ENCODE measurements around the gene PCDHA1. TPM values are rescaled to one million over a fixed set of nuclear protein-coding genes. Genes with fewer than 3 reads are reported as not detected.
"Not testable (repeated sequence)": the region's sequence is repeated elsewhere in the genome, so short reads cannot be mapped to it uniquely, and the experiment has no call there.

Gene PCDHA1
- total RNA-seq = not detected

DNA sequence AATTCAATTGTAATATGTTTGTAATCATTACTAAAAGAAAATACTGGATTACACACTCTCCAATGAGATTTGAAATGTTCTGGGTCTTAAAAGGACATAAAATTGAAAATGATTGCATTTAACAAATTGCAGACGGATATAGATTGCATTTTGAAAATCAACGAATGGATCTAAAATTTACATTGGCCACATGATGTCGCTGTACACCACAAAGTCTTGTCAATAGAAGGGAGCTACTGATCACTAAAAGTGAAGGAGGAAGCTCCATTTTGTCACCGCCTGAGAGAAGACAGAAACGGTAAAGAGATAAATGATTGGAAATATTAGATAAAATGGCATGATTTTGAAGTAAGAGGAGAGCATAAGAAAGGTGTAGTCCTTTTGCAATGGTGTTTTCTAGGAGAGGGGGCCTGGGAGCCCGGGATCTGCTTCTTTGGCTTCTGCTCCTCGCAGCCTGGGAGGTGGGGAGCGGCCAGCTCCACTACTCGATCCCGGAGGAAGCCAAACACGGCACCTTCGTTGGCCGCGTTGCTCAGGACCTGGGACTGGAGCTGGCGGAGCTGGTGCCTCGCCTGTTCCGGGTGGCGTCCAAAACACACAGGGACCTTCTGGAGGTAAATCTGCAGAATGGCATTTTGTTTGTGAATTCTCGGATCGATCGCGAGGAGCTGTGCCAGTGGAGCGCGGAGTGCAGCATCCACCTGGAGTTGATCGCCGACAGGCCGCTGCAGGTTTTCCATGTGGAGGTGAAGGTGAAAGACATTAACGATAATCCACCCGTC, at the start of gene PCDHA1:
Gene PCDHA1, plus strand, starts transcription at position 236 of the 782 bp plus-strand sequence.
- DNase-seq = no peak

- DNase-seq = no peak
Observed at GRCh38 chr5:140737486-140737885, 48.5 kb upstream of the PCDHA1 start.

GRCh38 chr5:140741967-140742366, 44.0 kb upstream of the PCDHA1 start:
- no peak for DNase-seq

DNA sequence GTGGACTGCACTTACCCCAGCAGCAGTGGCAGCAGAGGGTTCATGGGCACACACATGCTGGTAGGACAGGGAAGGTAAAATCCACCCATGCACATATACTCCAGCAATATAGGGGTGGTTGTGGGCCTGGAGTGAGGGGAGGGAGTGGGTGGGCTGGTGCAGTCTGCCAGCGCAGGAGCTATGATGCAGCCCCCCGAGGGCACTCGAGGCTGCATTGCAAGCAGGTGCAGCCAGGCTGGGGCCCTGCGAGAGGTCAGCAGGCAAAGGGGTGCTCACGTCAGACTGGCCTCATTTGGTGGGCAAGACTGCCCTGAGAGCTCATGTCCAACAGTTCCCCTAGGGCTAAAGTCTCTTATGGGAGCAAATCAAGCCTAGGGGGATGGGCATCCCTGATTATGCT, 32.4 kb upstream of the PCDHA1 start:
- no peak for DNase-seq

DNA sequence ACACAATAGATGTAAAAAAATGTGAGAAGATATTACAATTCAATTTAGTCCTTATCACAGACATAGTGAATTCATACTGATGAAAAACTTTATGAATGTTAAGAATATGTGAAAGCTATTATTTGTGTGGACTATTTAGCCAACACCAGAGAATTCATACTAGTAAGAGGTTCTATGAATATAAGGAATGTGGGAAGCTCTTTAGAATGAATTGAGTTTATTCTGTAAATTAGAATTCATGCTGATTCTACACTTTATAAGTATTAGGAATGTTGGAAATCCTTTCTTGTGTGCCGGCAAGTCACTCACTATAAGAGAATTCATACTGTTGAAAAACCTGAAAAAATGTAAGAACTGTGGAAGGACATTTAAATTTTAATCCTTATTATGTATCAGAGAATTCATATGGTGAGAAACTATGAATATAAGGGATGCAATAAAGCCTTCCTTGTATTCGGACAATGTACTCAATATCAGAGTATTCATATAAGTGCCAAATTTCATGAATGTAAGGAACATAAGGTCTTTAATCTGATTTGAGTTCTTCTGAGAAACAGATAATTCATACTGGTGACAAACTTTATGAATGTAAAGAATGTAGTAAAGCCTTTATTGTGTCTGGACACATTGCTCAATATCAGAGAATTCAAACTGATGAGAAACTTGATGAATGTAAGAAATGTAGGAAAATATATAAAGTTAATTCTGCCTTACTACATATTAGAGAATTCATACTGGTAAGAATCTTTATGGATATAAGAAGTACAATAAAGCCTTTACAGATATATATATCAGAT, 21.6 kb upstream of the PCDHA1 start:
- no peak for DNase-seq

DNA sequence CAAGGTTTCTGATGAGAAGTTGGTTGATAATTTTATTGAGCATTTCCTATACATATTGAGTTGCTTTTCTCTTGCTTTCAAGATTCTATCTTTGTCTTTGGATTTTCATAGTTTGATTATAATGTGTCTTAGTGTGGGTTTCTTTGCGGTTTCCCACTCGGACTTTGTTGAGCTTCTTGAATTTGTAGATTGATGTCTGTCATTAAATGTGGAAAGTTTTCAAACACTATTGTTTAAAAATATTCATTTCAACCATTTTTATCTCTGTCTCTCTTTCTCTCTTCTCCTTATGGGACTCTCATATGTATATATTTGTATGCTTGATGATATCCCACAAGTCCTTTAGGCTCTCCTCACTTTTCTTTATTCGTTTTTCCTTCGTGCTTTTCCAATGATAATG, 18.5 kb upstream of the PCDHA1 start:
- DNase-seq = no peak

DNA sequence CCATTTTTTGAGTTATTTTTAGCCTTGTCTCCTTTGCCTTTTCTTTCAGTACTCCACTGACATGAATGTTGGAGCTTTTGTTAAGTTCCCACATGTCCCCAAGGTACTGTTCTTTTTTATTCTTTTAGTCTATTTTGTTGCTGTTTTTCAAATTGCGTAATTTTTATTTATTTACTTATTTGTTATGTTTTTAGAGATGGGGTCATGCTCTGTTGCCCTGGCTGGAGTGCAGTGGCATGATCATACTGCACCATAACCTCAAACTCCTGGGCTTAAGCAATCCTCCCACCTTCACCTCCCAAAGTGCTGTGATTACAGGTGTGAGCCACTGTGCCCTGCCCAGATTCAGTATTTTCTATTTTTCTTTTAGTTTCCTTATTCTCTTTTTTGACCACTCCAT, 5.4 kb upstream of the PCDHA1 start:
- DNase-seq = no peak

GRCh38 chr5:140787422-140787821, 1.5 kb downstream of the PCDHA1 start:
- DNase-seq = not testable (repeated sequence)

- DNase-seq = not testable (repeated sequence)
Observed at GRCh38 chr5:140787849-140788504, 2.0 kb downstream of the PCDHA1 start.

GRCh38 chr5:140791089-140791488, 5.1 kb downstream of the PCDHA1 start:
- DNase-seq = no peak

DNA sequence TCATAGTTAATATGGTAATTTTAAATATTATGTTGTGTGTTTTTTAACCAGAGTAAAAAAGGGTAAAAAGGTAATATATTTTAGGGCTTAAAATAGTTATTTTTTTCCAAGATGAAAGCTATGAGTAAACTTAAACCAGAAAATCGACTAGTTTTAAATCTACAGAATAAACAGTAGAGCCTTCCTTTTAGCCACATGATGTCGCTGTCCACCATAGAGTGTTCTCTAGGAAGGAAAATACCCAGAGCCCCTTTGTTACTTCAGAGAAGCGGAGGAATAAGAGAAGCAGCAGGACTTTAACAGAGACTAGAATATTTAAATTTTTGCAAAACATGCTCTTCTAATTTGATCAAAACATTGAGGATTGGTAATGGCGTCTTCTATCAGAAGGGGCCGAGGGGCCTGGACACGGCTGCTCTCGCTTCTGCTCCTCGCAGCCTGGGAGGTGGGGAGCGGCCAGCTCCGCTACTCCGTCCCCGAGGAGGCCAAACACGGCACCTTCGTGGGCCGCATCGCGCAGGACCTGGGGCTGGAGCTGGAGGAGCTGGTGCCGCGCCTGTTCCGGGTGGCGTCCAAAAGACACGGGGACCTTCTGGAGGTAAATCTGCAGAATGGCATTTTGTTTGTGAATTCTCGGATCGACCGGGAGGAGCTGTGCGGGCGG, 8.8 kb downstream of the PCDHA1 start, which contains the start of gene PCDHA2:
Gene PCDHA2, plus strand, starts transcription at position 258 of the 664 bp plus-strand sequence.
- peak; percentile 1 for DNase-seq

- no peak for DNase-seq
Observed at GRCh38 chr5:140795259-140795641, 9.3 kb downstream of the PCDHA1 start.

DNA sequence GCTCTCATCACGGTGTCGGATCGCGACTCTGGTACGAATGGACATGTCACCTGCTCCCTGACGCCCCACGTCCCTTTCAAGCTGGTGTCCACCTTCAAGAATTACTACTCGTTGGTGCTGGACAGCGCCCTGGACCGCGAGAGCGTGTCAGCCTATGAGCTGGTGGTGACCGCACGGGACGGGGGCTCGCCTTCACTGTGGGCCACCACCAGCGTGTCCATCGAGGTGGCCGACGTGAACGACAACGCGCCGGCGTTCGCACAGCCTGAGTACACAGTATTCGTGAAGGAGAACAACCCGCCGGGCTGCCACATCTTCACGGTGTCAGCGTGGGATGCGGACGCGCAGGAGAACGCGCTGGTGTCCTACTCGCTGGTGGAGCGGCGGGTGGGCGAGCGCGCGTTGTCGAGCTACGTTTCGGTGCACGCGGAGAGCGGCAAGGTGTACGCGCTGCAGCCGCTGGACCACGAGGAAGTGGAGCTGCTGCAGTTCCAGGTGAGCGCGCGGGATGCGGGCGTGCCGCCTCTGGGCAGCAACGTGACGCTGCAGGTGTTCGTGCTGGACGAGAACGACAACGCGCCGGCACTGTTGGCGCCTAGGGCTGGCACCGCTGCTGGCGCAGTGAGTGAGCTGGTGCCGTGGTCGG, 10.3 kb downstream of the PCDHA1 start:
- not testable (repeated sequence) for DNase-seq

DNA sequence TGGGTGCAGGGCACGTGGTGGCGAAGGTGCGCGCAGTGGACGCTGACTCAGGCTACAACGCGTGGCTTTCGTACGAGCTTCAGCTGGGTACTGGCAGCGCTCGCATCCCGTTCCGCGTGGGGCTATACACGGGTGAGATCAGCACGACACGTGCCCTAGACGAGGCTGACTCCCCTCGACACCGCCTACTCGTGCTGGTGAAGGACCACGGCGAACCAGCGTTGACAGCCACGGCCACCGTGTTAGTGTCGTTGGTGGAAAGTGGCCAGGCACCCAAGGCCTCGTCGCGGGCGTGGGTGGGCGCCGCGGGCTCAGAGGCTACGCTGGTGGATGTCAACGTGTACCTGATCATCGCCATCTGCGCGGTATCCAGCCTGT, 10.8 kb downstream of the PCDHA1 start:
- no peak for DNase-seq

- peak; percentile 18 for DNase-seq
Observed at GRCh38 chr5:140800816-140801493, 15.0 kb downstream of the PCDHA1 start, which contains the start of gene PCDHA3. Gene PCDHA3, plus strand, starts transcription at chr5:140801057.

DNA sequence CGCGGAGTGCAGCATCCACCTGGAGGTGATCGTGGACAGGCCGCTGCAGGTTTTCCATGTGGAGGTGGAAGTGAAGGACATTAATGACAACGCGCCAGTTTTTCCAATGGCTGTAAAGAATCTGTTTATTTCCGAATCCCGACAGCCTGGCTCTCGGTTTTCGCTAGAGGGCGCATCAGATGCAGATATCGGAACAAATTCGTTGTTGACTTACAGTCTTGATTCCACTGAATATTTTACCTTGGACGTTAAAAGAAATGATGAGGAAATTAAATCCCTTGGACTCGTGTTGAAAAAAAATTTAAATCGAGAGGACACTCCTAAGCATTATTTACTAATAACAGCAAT, 15.5 kb downstream of the PCDHA1 start:
- no peak for DNase-seq

DNA sequence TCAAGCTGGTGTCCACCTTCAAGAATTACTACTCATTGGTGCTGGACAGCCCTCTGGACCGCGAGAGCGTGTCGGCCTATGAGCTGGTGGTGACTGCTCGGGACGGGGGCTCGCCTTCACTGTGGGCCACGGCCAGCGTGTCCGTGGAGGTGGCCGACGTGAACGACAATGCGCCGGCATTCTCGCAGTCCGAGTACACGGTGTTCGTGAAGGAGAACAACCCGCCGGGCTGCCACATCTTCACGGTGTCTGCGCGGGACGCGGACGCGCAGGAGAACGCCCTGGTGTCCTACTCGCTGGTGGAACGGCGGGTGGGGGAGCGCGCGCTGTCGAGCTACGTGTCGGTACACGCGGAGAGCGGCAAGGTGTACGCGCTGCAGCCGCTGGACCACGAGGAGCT, 16.4 kb downstream of the PCDHA1 start:
- DNase-seq = not testable (repeated sequence)

- DNase-seq = no peak
Observed at GRCh38 chr5:140802781-140803271, 16.9 kb downstream of the PCDHA1 start.

DNA sequence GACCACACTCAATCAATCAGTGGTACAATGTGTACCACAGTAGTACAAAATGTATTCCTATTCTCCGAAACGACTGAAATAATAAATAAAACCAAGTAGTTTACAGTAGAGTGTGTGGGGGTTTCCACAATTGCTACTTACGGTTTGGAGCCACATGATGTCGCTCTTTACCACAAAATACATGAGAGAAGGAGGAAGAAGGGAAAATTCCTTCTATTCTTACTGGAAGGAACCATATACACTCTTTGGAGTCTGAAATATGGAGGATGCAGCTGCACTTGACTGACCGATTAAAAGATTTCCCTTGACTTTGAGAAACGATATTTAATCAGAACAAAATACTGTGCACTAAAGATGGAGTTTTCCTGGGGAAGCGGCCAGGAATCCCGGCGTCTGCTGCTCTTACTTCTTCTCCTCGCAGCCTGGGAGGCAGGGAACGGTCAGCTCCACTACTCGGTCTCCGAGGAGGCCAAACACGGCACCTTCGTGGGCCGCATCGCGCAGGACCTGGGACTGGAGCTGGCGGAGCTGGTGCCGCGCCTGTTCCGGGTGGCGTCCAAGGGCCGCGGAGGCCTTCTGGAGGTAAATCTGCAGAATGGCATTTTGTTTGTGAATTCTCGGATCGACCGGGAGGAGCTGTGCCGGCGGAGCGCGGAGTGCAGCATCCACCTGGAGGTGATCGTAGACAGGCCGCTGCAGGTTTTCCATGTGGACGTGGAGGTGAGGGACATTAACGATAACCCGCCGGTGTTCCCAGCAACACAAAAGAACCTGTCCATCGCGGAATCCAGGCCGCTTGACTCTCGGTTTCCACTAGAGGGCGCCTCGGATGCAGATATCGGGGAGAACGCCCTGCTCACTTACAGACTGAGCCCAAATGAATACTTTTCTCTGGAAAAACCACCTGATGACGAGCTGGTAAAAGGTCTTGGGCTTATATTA, 21.2 kb downstream of the PCDHA1 start, which contains the start of gene PCDHA4:
Gene PCDHA4, plus strand, starts transcription at position 235 of the 942 bp plus-strand sequence.
- peak; percentile 20 for DNase-seq
